K562 (cell line): Measurements from ENCODE around the gene C11orf65. TPM values are rescaled to one million over a fixed set of nuclear protein-coding genes. Genes with fewer than 3 reads are reported as not detected.
A peak's percentile ranks its signal among the peaks of the same experiment; 100 is the strongest.

Experiments
- AFF1 ChIP-seq, 2 experiments: fragments of 450-650 bp; IDR thresholded peaks; 2 replicates each; pipeline ENCODE4 v1.6.1; 2018; ENCODE audit warnings: mild to moderate bottlenecking in 2 of 2, low read depth in 1 of 2; ENCODE audit not compliant: partially characterized antibody in 2 of 2
- ARID4B ChIP-seq: sonication (generic); formaldehyde crosslinking; IDR thresholded peaks from 2 replicates; pipeline ENCODE4 v1.8.0; 2022; ENCODE audit warnings: mild to moderate bottlenecking, missing genetic modification reagents
- COPS2 ChIP-seq: fragments of 450-650 bp; conservative IDR thresholded peaks from 2 replicates; pipeline ENCODE4 v1.6.1; 2016; ENCODE audit warnings: mild to moderate bottlenecking, moderate library complexity
- E2F1 ChIP-seq: sonication (generic); formaldehyde crosslinking; IDR thresholded peaks from 2 replicates; pipeline ENCODE4 v1.8.1; 2023; ENCODE audit warnings: mild to moderate bottlenecking, missing genetic modification reagents, moderate library complexity
- ERF ChIP-seq: fragments of 450-650 bp; formaldehyde crosslinking; IDR thresholded peaks from 2 replicates; pipeline ENCODE4 v1.4.0; 2020; ENCODE audit warnings: mild to moderate bottlenecking, mixed read lengths
- FOXK1 ChIP-seq: sonication (generic); formaldehyde crosslinking; IDR thresholded peaks from 2 replicates; pipeline ENCODE4 v1.8.0; 2022; ENCODE audit warnings: missing genetic modification reagents, mild to moderate bottlenecking, borderline replicate concordance
- MAFF ChIP-seq: IDR thresholded peaks from 2 replicates; pipeline ENCODE4 v1.6.1; 2012; ENCODE audit warnings: low read length, improper control_type of control experiment
- NEUROD1 ChIP-seq: fragments of 150-350 bp; IDR thresholded peaks from 2 replicates; pipeline ENCODE4 v1.6.1; 2014; ENCODE audit warnings: borderline replicate concordance, low read length, low read depth; ENCODE audit not compliant: partially characterized antibody
- NFRKB ChIP-seq: fragments of 450-650 bp; IDR thresholded peaks from 2 replicates; pipeline ENCODE4 v1.6.1; 2016; ENCODE audit warnings: low read depth
- SAP30 ChIP-seq: fragments of 200-600 bp; sonication (generic); IDR thresholded peaks from 2 replicates; pipeline ENCODE4 v1.6.1; 2012; ENCODE audit warnings: borderline replicate concordance, low read depth, mild to moderate bottlenecking, moderate library complexity, low read length, control low read depth, inconsistent platforms; ENCODE audit not compliant: insufficient read depth, poor library complexity, severe bottlenecking
- TCF15 ChIP-seq: fragments of 250-450 bp; sonication (Bioruptor Pico); IDR thresholded peaks from 2 replicates; pipeline ENCODE4 v1.8.0; 2022; ENCODE audit warnings: moderate library complexity, mild to moderate bottlenecking, inconsistent platforms
- ZEB2 ChIP-seq: fragments of 450-650 bp; IDR thresholded peaks from 2 replicates; pipeline ENCODE4 v1.6.1; 2016
- ZFX ChIP-seq: sonication (generic); formaldehyde crosslinking; IDR thresholded peaks from 2 replicates; pipeline ENCODE4 v1.8.0; 2022; ENCODE audit warnings: mild to moderate bottlenecking, missing genetic modification reagents, moderate library complexity
- ZKSCAN8 ChIP-seq: fragments of 200-800 bp; sonication (Bioruptor generic); IDR thresholded peaks from 2 replicates; pipeline ENCODE4 v1.6.1; 2016; ENCODE audit warnings: missing genetic modification characterization, missing compliant biosample characterization
- ZNF511 ChIP-seq: sonication (generic); formaldehyde crosslinking; IDR thresholded peaks from 2 replicates; pipeline ENCODE4 v1.8.0; 2022; ENCODE audit warnings: mild to moderate bottlenecking, missing genetic modification reagents
- ZNF57 ChIP-seq: fragments of 450-650 bp; formaldehyde crosslinking; IDR thresholded peaks from 2 replicates; pipeline ENCODE4 v1.4.0; 2020; ENCODE audit warnings: mild to moderate bottlenecking, moderate library complexity
- polyA plus RNA-seq, 8 experiments: library from polyadenylated mRNA; depleted of rRNA in 4 of 8; stranded (reverse) in 5 of 8; unstranded in 3 of 8; fragments of >200 nt; fragmentation: Nextera tagmentation in 2 of 8; fragmentation: Illumina TruSeq in 1 of 8; extraction: Ambion mirVana in 2 of 8; extraction: Trizol in 1 of 8; gene quantifications; 2 replicates each; pipeline versions ENCODE4 v1.2.1 to v1.2.3, GENCODE V29; 2011 to 2014; ENCODE audit warnings: inconsistent platforms in 1 of 8, missing spikeins in 1 of 8
- total RNA-seq, 7 experiments: library from RNA; depleted of rRNA in 6 of 7; stranded (reverse); fragments of >200 nt in 6 of 7; fragmentation: Illumina TruSeq in 2 of 7; extraction: Trizol in 2 of 7; gene quantifications; 2 replicates each; pipeline versions ENCODE4 v1.2.1 to v1.2.3, GENCODE V29; 2011 to 2021; ENCODE audit warnings: low replicate concordance in 1 of 7

The C11orf65 gene
- total and polyA plus RNA-seq, 9 of the 15 experiments (the other 6 are each of a cell fraction or from before 2014, with no cell fraction given) = 1.0 to 2.1 (median 1.2) TPM

- TF ChIP-seq ARID4B = peak; percentile 84; the same call in 1 of the 2 replicates
- TF ChIP-seq ZNF57 (CRISPR knock-in tag) = no peak
- TF ChIP-seq ZFX (CRISPR knock-in tag) = peak; percentile 96
- TF ChIP-seq ZEB2 = no peak
- TF ChIP-seq SAP30 = peak; percentile 60
- TF ChIP-seq MAFF = no peak
- no peak for TF ChIP-seq TCF15 (CRISPR knock-in tag)
- peak; percentile 99 for TF ChIP-seq ZNF511 (CRISPR knock-in tag)
- TF ChIP-seq ERF (CRISPR knock-in tag) = peak; percentile 12; the same call in 1 of the 2 replicates
- peak; percentile 95 for TF ChIP-seq E2F1
- TF ChIP-seq AFF1 (IDR thresholded peaks at IDR 0.05; ENCODE audit: low read depth in 1 of 2, partially characterized antibody in 2 of 2) = no peak
- TF ChIP-seq COPS2 = no peak
- no peak; the same call in 1 of the 2 replicates for TF ChIP-seq ZKSCAN8
- peak; percentile 94 for TF ChIP-seq FOXK1 (CRISPR knock-in tag)
- peak; percentile 66 for TF ChIP-seq NFRKB
- peak; percentile 41 for TF ChIP-seq NEUROD1
Measured at GRCh38 chr11:108498046-108498815, 30.9 kb upstream of the C11orf65 start, which contains the start of gene POGLUT3 (continued).
